Glomerular visceral epithelial cell (primary cell): ENCODE measurements around the gene SORD.
"Not testable (repeated sequence)": the region's sequence is repeated elsewhere in the genome, so short reads cannot be mapped to it uniquely, and the experiment has no call there.

Source experiments
- DNase-seq: peaks from one replicate; pipeline ENCODE4 v3.0.0-alpha.2; 2016; ENCODE audit errors: extremely low spot score

Gene SORD

GRCh38 chr15:45022871-45023658, at the start of gene SORD:
Gene SORD (plus strand): TSS chr15:45023195. CDS start chr15:45023284, 89 bp downstream.
- DNase-seq: peak; percentile 76

- not testable (repeated sequence) for DNase-seq
Measured at GRCh38 chr15:44976183-44976582, 46.8 kb upstream of the SORD start.

GRCh38 chr15:44977781-44978180, 45.2 kb upstream of the SORD start:
- not testable (repeated sequence) for DNase-seq

GRCh38 chr15:44979617-44980339, 43.2 kb upstream of the SORD start:
- not testable (repeated sequence) for DNase-seq

GRCh38 chr15:44984144-44984543, 38.9 kb upstream of the SORD start:
- DNase-seq: not testable (repeated sequence)

- not testable (repeated sequence) for DNase-seq
Measured at GRCh38 chr15:44986346-44987055, 36.5 kb upstream of the SORD start.

- DNase-seq: not testable (repeated sequence)
Measured at GRCh38 chr15:44987711-44988110, 35.3 kb upstream of the SORD start.

- DNase-seq: not testable (repeated sequence)
Measured at GRCh38 chr15:44988184-44988869, 34.7 kb upstream of the SORD start.

GRCh38 chr15:44988870-44989219, 34.1 kb upstream of the SORD start:
- DNase-seq: not testable (repeated sequence)

- not testable (repeated sequence) for DNase-seq
Measured at GRCh38 chr15:44997632-44998031, 25.4 kb upstream of the SORD start.

- DNase-seq: no peak
Measured at GRCh38 chr15:44999105-44999504, 23.9 kb upstream of the SORD start.

- DNase-seq: not testable (repeated sequence)
Measured at GRCh38 chr15:45001180-45001579, 21.8 kb upstream of the SORD start.

- DNase-seq: not testable (repeated sequence)
Measured at GRCh38 chr15:45003731-45004410, 19.1 kb upstream of the SORD start.

- DNase-seq: not testable (repeated sequence)
Measured at GRCh38 chr15:45004590-45005175, 18.3 kb upstream of the SORD start.

GRCh38 chr15:45009046-45009445, 13.9 kb upstream of the SORD start:
- DNase-seq: no peak

GRCh38 chr15:45015114-45015513, 7.9 kb upstream of the SORD start:
- DNase-seq: not testable (repeated sequence)

- DNase-seq: not testable (repeated sequence)
Measured at GRCh38 chr15:45020222-45020900, 2.6 kb upstream of the SORD start.

- not testable (repeated sequence) for DNase-seq
Measured at GRCh38 chr15:45020901-45021259, 2.1 kb upstream of the SORD start.

GRCh38 chr15:45021348-45021747, 1.6 kb upstream of the SORD start:
- no peak for DNase-seq

- peak; percentile 6 for DNase-seq
Measured at GRCh38 chr15:45023659-45024225, 747 bp downstream of the SORD start.
